HS-27A (cell line): Measurements from ENCODE around the gene GSC2.
"Not testable (repeated sequence)": the region's sequence is repeated elsewhere in the genome, so short reads cannot be mapped to it uniquely, and the experiment has no call there.

Source experiments
- DNase-seq: peaks from one replicate; pipeline ENCODE4 v3.0.0-alpha.2; 2012; ENCODE audit warnings: low read depth, missing footprints

GSC2 gene

GRCh38 chr22:19178065-19178656, 28.1 kb upstream of the GSC2 start:
- no peak for DNase-seq

- no peak for DNase-seq
These were observed 27.3 kb upstream of the GSC2 start for GRCh38 chr22:19177164-19178064.

- DNase-seq = no peak
These were observed 26.6 kb upstream of the GSC2 start for GRCh38 chr22:19176732-19177131.

- no peak for DNase-seq
These were observed 26.1 kb upstream of the GSC2 start for GRCh38 chr22:19176175-19176643.

DNA sequence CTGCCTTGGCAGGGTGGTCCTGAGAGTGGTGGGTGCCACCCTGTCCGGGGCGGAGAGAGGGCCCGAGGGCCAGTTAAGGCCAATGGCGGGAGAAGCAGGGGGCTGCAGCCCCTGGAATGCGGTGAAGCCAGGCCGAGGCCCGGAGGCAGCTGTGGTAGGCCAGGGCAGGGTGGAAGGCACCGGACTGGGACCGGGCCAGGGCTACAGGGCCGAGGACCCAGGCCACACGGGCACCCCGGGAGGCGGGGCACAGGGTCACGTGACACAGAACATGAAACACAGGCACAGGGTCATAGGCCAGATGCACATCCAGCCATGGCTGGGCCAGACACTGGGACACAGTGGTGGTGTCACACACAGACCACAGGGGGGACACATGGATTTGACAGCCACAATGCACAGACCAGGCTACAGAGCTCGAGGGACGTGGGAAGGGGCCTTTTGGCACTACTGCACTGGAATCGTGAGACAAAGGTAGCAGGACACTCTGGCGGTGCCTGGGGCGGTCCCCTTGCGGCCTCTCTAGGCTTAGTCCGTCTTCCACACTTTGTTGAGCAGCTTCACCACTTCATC, 25.6 kb upstream of the GSC2 start:
- DNase-seq = no peak

DNA sequence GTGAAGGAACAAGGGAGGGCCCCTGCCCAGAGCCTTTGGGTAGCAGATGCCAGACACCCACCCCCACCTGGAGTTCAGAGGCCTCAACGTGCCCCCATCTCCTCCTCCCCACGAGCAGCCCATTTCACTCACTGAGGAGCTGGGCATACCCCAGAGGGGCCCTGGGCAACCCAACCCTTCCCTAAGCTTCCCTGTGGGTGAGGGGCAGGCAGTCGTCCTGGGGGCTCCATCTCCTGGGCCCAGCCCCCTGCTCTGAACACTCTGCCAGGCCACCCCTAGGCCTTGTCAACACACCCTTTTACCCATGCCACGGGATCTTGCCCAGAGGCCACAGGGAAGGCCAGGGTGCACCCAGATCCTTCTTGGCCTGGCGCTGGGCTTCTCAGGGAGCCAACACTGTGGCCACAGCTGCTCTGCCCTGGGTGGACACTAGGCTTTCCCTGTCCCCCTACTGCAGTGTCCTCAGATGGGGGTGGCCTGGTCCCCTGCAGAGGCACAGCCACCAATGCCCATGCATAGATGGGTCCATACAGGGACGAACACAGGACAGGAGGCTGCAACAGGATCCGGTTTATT, 25.0 kb upstream of the GSC2 start:
- DNase-seq = no peak

DNA sequence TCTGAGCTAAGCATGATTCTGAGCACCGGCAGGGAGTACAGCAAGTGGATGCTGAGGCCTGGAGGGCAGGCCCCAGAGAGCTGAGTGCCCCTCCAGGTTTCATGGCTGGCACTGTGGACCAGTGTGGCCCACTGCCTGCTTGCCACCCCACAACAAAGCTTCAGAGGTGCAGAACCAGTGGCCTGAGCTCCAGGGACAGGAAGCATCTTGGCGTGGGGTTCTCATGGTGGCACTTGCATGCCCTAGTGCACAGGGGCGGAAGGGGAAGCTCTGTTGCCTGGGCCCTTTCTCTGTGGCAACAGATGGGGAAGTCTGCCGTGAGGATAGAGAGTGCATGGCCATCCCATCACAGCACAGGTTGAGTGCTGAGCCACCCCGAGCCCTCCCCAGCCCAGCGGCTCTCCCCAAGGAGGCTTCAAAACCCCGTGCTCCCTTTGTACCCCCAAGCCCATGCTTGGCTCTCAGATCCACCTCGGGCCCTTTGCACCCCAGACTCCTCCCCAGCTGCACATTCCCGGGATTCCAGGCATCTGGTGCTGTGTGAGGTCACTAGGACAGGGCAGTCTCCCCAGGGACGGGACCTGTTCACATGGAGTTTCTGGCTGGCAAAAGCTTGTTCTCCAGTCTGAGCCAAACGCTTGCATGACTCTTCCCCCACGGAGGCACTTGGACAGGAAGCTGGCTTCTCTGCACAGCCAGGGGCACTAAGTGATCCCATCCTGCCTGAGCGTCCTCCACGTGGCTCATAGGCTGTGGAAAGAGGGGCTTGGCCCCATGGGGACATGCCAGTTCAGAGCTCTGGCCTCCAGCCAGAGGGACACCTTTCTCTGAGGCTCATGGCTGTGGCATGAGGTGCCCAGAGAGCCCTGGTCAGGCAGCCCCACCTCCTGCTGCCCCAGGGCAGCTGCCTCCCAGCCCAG, 24.3 kb upstream of the GSC2 start:
- DNase-seq = peak; percentile 61

GRCh38 chr22:19173047-19174035, 23.2 kb upstream of the GSC2 start:
- DNase-seq = no peak

DNA sequence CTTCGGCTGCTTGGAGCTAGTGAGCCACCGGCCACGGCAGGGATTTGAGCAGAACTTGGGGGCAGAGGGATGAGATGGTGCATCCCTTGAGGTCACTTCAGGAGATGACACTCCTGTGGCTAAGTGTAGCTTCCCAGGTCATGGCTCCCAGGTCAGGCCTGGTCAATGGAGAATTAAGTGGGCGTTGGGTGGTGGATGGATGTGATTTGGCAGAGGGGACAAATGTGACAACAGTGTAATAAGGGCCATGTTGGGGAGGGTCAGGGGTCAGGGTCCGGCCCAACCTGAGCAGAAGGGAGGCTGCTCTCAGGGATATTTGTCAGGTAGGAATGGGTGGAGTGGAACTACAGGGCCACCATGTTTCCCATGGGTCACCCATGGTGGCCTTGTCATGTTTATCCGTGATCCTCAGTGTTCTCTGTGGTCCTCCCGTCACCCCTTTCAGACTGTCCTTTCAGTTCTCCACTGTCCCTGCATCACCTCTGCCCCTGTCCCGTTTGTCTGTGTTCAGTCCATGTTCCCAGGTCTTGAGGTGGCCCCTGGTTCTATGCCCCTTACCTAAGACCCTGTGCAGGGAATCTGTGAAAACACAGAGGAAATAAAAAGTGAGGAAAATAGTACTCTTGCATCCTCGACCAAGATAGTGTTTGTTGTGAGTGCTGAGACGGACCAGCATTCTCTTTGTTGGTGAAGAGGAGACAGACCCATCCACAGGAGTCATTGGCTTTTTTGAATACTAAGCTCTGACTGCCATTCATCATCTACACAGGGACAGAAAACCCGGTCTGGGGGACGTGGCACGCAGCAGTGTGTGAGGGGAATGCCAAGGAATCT, 22.3 kb upstream of the GSC2 start:
- DNase-seq = no peak

DNA sequence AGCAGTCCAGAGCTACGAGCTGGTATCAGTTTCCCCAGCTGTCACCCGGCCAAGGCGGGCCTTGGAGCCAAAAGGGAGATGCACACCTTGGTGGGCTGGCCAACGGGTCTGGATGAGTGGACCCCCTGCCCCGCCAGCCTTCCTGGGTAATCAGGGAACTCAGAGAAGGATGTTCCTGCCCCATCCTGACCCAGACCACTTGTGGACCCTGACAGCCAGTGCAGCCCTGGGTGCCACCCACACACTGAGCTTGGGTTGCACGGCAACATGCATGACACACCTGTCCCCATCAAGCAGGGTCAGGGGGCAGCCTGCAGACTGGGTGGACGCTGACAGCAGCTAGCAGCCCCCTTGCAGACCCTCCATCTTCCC, 19.8 kb upstream of the GSC2 start:
- DNase-seq = no peak

DNA sequence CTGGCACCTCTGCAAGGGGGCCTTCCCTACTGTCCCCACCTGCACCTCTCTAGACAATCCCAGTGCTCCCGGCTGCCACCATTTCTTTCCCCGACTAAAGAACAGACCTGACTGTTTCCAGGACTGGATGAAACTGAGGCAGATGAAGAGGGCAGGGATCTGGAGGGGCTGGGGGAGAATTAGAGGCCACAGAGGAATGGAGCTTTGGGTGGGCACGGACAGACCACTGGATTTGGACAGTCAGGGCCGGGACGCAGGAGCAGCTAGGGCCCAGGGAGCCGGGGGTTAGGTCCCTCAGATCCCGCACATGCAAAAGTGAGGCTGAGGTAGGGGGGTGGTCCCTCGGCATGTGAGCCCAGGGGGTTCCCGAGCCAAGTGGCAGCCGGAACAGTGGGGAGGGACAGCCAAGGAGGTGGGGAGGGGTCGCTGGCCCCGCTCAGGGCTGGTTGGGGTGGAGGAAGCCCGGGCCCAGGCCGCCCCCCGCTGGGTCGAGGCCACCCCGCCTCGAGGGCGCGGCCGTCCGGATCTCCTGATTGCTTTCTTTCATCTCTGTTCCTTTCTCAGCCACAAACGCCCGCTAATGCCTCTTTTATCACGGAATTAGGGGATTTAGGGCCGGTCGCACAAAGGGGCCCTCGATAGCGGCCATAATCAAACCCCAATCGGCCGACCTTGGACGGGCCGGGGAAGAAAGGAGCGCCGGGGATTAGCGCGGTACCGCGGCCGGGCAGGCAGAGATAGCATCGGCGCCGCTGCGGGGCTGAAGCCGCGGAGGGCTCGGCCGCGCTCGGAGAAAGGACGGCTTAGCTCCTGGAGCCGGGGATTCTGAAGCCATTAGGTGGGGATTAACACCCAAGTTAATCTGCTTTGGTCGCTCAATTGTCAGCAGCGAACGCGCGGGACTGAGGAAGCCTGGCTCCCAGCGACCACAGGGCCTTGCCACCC, 19.2 kb upstream of the GSC2 start:
- no peak for DNase-seq

- no peak for DNase-seq
These were observed 18.2 kb upstream of the GSC2 start for GRCh38 chr22:19168088-19168890.

GRCh38 chr22:19167106-19167869, 17.2 kb upstream of the GSC2 start:
- DNase-seq = no peak

DNA sequence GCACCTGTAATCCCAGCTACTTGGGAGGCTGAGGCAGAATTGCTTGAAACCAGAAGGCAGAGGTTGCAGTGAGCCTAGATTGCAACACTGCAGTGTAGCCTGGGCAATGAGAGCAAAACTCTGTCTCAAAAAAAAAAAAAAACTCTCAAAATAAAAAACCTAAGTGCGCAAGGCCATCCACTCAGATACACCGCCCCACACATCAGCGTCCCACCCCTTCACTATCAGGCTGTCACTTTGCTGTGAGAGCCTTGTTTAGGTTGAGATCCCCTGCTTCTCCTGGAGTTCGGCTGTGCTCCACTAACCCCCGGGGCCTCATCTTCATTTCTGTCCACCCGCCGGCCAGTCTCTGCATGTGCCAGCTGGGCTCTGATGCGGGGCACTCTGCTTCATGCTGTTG, 16.3 kb upstream of the GSC2 start:
- DNase-seq = no peak

DNA sequence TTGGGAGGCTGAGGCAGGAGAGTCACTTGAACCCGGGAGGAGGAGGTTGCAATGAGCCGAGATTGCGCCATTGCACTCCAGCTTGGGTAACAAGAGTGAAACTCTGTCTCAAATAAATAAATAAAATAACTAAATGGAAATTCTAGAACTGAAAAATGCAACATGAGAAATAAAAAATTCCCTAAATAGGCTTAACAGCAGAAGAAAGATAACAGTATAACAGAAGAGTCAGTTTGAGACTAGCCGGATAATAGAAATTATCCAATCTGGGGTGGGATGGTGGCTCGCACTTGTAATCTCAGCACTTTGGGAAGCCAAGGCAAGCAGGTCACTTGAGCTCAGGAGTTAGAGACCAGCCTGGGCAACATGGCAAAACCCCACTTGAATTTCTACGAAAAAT, 14.3 kb upstream of the GSC2 start:
- no peak for DNase-seq

- DNase-seq = not testable (repeated sequence)
These were observed 8.6 kb upstream of the GSC2 start for GRCh38 chr22:19158649-19159048.

DNA sequence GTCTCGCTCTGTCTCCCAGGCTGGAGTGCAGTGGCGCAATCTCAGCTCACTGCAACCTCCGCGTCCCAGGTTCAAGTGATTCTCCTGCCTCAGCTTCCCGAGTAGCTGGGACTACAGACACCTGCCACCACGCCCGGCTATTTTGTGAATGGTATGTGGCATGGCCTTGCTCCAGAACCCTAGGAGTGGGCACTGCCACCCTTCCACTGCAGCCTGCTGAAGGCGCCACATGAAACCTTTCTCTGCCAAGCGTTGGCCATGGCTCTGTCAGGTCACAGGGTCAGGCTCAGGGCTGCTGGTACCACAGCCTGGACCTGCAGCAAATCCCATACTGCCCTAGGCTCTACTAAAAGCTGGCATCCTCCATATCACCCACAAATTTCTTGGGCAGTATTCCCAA, 6.0 kb upstream of the GSC2 start:
- not testable (repeated sequence) for DNase-seq
